Islet precursor cell (in vitro differentiated cells): Measurements from ENCODE around the gene SGMS1.

Experiments used
- DNase-seq: peaks from one replicate; pipeline ENCODE4 v3.0.0-alpha.2; 2018

The SGMS1 gene

DNA sequence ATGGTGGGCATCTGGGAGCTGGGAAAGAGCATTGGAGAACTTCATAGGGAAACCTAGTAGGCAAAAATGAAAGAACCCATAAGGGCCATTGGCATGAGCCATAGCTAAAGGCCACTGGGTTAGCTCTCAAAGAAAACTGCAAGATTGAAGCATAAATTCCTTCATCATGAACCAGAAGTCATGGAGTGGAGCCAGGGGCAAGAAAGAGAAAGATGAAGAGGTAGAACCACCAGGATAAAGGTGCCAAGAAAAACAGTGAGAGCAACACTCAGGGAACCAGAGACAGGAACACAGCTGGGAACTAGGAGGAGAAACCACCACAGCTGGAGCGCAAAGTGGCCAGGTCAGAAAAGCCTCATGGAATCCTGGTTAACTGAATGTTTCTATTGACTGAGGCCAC is 11.5 kb upstream of the SGMS1 start:
- no peak for DNase-seq

DNA sequence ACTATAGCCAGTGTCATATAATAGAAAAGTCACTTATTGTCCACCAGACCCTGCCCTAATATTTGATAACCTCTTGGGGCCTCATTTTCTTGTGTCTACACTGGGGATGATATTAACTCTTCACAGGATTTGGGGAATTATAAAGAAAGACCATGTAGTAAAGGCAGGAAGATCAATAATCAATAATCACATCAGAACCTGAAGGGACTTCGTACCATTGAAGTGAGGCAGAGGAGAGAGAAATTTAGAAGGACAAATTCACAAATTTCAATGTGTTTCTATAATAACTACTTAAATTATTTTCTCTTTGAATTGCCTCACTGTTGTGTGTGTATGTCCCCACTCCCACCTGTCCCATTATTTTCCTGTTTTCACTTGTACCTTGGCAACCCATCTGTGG is 10.7 kb upstream of the SGMS1 start:
- no peak for DNase-seq

DNA sequence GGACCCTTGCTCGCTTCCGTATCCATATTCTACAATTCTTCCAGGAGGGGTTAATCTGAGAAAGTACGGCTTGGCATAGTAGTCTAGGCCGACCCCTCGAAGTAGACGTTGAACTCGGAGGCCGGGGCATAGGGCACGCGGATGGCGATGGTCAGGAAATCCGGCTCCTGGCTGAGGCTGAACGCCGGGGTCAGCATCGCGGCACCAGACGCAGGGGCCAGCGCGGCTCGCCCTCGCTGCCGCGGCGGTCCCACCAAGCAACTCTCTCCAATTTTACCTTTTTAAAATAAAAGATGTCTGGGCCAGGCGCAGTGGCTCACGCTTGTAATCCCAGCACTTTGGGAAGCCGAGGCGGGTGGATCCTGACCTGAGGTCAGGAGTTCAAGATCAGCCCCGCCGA is 7.3 kb upstream of the SGMS1 start:
- DNase-seq, result no peak

DNA sequence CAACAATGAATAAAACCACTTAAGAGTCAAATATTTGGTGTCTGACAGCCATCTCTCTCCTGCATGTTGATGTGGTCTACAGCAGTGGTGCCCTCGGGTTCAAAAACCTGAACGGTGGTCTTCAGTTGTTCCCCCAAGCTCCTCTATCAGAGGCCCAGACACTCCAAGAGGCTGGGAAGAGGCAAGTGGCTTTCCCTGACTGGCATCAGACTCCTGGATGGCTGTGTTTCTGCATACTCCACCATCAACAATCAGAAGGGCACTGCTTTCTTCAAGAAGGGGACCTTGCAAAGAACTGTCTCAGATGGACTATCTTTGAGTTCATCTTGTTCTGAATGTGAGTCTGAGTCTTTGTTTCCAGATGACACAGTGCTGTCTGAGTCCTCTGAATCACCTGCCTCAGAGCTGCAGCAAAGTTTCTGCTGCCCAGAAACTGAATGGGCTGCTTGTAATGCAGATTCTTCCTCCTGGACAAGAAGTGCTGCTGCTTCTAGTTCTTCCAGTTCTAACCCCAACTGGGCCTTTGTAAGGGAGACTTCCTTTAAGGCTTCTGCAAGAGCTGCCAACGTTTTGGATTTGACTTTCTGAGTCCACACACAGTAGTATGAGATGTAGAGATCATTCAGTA is 5.9 kb upstream of the SGMS1 start:
- DNase-seq, result peak; percentile 63

DNA sequence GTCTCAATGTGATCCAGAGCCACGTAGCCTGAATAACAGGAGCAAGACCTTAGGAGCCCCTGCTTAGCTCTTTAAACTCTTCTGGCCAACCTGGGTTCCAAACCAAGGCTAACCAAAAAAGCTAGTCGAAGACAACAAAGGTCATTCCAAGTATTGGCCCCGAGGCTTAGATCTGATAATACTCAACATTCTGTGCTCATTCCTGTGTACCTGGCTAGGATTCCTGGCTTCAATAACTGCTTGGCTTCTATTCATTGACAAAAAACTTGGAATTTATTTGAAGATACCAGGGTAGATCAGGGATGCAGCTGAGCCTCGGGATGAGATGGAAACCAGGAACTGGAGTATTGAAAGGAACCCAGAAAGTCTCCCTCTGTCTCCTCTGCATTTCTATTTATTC is 4.1 kb upstream of the SGMS1 start:
- DNase-seq, result no peak

DNA sequence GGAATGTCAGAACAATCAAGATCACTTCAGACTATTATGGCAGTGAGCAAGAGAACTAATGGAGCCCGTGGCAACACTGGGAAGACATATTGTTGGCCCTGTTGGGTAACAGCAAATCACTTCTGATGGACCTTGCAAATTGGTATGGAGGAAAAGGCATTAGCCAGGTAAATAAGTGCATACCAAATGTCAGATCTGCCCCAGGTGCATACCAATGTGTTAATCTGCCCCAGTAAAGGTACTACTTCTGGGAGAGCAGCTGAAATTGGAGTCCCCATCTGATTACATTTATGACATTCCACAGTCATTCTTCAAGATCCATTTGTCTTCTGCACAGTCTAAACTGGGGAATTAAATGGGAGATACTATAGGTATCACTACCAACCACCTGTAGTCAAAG is 3.7 kb upstream of the SGMS1 start:
- no peak for DNase-seq

DNA sequence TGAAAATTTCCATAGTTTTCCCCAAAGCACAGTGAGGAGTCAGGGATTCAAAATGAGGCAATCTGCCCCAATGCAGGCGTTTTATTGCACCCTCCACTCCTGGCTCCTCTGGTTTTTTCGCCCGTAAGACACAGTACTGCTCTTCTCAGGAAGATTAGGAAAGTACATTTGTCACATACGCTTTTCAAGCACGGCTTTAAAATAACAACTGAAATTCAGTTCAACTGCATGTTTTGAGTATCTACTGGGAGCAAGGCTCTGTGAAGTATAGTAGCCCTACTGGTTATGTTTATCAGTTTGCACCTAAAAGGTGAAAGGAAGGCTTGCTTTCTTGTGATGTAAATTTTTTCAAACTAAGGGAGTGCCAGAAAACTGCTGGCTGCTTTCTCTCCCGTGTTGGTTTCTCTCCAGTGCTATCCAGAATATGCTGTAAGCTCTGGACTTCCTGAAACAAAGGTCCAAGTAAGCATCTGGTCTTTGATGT is 1.9 kb upstream of the SGMS1 start:
- no peak for DNase-seq

DNA sequence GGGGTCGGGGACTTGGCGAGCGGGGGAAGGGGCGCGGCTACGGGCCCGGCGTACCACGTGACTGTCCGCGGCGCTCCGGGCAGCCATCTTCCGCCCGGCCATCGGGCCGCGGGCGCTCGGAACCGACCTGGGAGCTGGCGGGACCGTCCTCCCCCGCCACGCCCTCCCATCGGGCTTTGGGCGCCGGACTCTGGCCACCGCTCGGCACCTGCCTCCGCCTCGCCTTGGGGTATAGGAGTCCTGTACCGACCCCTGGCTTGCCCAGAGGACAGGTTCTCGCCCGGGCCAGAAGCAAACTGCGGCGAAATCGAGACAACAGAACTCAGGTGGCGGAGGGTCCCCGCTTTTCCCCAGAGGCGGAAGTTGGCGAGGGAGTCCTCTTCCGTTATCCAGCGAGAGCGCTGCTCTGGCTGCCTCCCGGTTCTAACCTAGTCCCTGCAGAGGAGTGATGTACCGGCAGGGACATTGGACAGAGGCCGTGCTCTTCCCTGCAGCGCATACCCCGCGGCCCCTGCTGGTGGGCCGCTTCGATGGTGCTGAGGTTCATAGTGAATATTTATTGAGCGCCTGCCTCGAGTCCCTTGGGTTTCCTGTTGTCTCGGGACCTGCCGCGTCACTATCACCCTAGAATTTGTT is 1.2 kb upstream of the SGMS1 start:
- peak; percentile 88 for DNase-seq

DNA sequence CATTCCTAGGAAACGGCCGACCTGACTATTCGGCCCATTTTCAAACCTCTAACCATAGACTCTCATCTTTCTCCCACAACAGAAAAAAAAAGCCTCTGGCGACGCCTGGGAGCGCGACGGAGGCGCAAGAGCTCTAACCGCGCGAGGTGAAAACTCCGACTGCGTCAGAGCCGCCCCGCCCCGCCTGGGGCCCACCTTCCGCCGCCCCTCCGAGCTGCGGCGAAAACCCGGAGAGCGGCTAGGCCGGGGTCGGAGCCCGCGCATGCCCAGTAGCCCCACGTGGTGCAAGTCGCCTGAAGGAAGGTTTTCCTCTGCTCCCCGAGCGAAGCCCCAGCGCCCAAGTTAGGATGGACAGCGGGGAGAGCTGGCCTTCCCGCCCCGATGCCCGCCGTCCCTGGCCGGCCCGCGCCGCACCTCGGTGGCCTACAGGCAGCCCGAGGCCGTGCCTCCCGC is 683 bp upstream of the SGMS1 start:
- peak; percentile 97 for DNase-seq

DNA sequence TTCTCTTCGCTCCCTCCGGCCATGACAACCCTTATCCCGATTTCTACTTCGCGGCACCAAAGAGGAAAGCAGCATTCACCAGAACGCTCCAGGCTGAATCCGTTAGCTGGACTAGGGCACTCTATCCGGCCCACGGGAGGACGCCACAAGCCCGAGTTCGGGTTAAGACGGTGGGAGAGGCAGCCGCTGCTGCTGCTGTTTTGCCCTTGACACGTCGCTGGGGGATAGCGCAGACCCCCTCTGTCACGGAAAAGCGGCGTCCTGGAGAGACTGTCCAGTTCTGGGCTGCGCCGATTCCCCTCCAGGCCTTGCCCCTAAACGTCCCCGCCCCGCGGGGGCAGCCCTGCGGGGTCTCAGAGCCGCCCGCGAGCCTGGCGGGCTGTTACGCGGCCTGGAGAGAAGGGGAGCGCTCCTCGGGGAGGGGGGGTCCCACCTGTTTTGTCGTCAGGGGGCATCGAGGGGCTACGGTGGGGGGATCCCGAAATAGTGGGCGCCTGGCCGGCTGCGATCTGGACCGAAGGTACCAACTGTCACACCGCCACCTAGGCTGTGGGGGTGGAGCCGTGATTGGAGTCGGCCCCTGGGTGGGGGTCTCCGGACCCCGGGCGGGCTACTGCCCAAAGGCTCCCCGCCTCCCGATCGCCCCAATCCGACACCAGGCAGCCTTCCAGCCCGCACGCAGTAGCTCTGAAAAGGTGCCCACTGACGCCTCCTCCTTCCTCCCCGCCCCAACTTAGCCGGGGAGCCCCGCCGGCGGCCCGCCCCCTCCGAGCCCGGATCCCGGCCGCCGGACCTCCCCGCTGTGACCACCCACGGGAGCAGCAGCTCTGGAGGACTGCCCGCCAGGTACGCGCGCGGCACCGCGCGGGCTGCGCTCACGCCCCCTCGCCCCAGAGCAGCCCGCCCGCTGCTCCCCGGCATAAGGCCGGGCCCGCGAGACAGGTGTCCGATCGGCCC is 772 bp downstream of the SGMS1 start:
- DNase-seq, result peak; percentile 75

DNA sequence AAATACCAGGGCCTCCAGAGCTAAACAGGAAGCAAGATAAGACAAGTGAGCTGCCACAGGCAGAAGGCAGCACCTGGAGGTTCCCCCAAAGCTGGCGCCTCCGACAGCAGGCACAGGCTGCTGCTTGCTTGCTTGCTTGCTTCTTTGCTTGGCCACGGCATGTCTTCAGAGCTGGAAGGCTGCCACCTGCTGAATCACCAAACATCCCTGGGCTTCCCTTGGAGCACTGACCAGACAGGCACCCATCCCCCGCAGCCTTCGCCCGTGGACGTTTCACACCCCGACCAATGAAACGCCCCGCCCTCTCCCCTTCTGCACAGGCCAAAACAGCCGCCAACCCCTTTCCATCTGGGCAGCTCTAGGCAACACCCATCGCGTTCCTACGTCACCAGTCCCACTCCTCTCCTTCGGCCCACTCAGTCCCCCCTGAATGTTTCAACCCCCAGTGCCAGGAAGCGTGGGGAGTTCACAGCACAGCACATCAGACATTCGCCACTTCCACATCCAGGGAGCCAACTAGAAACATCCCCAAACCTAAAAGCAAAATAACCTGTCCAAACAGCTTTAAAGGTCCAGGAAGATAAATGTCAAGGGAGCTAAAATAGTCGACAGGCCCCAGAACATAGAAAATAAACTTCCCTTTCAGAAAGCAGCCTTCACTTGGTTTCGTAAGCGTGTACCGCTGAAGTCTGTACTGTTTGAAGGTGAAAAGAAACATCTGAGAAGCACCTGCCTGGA is 1.6 kb downstream of the SGMS1 start:
- DNase-seq, result peak; percentile 87

DNA sequence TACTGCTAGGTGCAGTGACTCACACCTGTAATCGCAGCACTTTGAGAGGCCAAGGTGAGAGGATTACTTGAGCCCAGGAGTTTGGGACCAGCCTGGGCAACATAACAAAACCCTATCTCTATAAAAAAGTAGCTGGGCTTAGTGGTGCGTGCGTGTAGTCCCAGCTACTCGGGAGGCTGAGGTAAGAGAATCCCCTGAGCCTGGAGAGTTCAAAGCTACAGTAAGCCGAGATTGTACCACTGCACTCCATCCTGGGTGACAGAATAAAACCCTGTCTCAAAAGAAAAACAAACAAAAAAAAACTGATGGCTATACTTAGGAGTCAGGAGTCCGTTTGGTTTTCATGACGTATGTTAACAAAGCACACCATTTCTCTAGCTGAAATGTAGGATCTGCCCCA is 2.9 kb downstream of the SGMS1 start:
- DNase-seq, result no peak

DNA sequence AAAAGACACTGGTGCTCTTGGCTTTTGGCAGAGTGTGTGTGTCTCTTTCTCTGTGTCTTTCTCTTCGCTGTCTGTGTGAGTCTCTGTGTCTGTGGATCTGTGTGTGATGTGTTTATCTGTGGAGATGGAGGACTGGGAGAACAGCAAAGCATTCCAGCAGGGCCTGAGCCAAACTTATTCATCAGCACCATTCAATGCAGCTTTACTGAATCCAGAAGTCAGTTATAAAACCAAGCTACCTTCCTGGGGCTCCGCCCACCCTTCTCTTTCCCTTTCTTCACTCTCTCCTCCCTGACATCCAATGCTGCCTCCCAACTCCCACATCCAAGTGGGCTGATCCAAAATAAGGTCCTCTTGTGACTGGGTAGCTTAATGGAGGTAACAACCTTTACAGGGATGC is 3.9 kb downstream of the SGMS1 start:
- DNase-seq, result no peak

DNA sequence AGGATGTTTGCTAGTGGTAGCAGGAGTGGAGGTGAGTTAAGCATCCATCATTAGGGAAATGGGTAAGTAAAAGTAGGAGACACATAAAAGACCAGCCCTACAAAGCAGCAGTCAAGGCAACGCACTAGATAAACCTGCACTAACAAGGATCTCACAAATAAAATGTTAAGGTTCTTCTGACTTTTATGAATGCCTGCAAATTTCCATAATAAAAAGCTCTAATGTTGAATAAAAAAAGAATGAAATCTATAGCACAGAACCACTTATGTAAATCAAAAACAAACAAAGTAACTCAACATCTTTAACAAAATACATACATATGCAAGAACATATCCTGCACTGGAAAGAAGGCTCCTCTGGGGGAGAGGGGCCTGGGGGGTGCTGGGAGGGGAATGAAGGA is 4.6 kb downstream of the SGMS1 start:
- DNase-seq, result no peak

DNA sequence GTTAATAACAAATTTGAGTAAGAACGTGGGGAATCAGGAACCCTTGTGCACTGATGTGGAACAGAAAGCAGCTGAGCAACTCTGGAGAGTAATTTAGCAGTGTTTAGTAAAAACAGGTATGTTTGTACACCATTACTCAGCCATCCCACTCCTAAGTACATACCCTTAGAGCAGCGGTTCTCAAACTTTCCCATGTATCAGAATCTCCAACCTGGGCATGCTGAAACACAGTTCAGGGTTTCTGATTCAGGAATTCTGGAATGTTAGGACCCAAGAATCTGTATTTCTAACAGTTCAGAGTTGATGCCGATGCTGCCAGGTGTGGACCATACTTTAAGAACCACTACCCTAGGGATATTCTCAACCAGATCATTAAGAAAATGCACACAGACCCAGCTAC is 5.1 kb downstream of the SGMS1 start:
- no peak for DNase-seq

DNA sequence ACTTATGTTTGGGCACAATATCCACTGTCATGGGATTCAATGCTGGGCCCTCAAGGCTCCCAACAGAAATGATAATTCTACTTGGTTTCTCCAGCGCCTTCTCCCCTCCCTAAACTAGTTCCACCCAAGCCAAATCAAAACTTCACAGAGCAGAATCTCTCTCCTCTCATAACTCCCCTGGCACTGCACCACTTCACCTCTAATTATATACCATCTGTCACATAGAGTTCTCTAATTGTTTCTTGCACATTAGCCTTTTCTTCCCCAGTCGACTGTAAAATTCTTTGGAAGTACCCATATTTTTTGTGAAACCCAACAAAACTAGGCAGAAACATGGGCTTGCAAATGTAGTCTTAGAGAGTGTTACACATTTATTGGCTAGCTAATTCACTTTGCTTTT is 8.1 kb downstream of the SGMS1 start:
- DNase-seq, result no peak

DNA sequence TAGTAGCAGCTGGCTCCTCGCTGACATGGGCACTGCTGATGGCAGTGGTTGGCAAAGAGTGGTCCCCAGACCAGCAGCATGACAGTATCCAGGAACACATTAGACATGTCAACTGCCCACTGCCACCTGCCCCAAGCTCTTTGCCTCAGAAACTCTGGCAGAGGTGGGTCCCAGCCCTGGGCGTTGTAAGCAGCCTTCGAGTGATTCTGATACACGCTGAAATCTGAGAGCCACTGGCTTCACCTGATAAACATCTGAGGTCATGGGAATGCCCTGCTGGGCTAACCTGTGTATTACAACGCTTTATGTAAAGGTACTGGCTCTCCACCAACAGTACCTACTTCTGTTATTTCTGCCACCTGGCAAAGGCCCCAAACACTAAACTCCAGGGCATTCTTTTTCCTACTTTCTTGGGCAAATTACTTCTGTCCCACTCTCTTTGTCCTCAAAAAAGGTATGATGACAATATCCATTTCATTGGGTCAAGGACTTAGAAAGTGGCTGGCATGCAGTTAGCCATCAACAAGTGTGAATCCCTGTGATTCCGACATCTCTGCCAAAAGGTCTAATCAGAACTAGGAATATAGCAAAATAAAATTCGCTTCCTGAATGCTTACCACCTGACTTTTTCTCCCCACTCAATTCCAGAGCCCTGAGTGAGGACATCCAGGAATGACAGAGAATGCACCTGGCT is 9.2 kb downstream of the SGMS1 start:
- peak; percentile 76 for DNase-seq

DNA sequence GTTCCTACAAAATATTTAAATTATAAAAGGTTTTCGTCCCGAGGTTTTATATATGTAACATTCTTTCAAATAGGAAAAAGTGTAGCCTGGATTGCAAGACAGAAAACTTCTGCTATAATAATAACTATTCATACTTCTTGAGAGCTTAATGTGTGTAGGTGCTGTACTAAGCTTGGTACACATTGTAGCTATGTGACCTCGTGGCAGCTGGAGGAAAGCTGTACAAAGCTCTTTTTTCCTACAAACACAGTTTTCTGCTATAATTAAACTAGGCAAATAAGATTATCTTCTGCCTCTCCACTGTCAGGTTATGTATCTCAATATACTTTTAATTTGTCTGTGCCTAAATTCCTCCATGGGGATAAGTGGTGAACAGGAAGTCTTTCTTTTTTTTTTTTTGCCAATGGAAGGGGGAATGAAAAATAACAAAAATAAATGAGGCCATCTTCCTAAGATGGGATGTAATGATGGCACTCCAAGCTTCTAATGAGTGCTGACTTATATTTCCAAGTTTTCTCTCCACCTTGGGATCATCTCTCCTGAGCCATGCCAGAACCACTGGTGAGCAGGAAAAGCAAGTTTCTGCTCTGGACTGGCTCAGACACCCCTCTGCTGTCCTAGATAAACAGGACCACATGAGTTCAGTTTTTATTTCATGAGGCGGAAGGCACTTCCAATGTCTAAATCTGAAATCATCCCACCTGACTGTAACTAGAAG is 9.9 kb downstream of the SGMS1 start:
- DNase-seq, result no peak

DNA sequence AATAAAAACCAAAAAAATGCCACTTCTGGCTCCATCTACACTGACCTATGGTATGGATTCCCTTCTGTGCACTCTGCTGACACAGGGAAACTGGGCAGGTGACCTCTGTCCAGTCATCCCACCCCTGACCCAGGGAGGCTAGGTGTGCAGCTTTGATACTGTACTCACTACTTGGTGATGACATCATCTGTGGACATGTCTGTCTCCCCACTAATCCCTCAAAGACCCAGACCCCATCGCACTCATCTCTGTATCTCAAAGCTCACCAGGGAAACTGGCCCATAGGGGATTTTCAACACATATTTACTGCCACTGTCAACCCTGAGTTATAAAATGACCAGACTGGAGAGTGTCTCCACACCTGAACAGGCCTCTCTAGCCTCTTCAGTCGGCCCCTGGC is 10.6 kb downstream of the SGMS1 start:
- no peak for DNase-seq

DNA sequence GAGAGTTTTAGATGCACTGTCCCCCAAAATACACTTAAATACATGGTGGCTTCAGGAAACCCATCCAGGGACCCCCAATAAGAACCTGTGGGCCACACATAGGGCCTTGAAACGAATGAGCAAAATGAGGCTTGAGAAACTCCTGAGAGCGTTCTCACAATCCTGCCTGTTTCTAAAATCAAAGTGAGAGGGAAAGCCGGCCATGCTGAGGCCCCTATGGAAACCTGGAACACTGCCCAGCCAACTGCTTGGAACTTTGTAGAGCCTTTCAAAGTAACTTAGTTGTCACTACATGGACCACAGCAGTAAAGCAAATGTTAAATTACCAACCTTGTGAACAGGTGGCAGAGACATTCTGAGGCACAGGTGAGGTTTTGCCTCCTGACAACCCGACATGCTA is 13.4 kb downstream of the SGMS1 start:
- DNase-seq, result no peak

DNA sequence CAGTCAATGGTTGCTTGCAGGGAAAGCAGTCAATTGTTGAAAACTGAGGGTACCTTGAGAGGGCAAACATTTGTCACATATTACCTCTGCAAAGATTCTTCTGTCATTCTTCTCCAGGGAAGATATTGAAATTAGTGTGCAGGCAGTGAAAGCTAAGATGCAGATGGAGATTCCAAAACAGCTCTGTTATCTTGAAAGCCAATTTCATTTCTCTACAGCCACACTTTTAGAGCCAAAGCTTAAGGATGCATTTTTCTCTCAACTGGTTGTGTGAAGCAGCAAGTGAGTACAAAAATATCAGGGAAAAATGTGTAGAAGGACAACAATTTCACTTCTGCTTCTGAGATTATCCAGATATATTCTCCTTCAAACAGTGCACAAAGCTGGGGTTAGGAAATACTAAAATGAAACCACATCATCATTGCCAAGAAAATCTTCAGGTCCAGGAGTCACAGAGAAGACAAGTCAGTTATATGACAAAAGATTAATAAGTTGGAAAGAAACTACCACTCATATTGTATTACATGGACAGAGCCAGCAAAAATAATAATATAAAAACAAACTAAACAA is 16.3 kb downstream of the SGMS1 start:
- DNase-seq, result no peak

DNA sequence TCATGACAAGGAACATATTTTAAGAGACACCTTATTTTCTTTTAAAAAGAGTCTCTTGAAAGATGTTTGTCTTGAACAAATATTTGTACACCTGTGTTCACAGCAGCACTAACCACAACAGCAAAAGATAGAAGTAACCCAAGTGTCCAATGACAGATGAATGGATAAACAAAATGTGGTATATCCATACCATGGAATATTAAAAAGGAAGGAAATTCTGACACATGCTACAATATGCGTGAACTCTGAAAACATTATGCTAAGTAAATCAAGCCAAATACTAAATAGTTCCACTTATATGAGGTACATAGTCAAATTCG is 17.8 kb downstream of the SGMS1 start:
- no peak for DNase-seq
